DND-41 (cell line): ENCODE data around the gene DYSF.

Experiments
- EZH2 ChIP-seq: IDR thresholded peaks from 3 replicates; pipeline ENCODE4 v1.6.1; 2012; ENCODE audit warnings: borderline replicate concordance, low read depth, mild to moderate bottlenecking, moderate library complexity, low read length, inconsistent platforms; ENCODE audit not compliant: severe bottlenecking
- TF ChIP-seq, protein P1 (sequence below): IDR thresholded peaks from 2 replicates; pipeline ENCODE4 v1.5.1; 2012; ENCODE audit warnings: borderline replicate concordance, low read length, moderate library complexity, mild to moderate bottlenecking; ENCODE audit not compliant: poor library complexity, severe bottlenecking; ENCODE audit errors: extremely low read depth

DNA sequence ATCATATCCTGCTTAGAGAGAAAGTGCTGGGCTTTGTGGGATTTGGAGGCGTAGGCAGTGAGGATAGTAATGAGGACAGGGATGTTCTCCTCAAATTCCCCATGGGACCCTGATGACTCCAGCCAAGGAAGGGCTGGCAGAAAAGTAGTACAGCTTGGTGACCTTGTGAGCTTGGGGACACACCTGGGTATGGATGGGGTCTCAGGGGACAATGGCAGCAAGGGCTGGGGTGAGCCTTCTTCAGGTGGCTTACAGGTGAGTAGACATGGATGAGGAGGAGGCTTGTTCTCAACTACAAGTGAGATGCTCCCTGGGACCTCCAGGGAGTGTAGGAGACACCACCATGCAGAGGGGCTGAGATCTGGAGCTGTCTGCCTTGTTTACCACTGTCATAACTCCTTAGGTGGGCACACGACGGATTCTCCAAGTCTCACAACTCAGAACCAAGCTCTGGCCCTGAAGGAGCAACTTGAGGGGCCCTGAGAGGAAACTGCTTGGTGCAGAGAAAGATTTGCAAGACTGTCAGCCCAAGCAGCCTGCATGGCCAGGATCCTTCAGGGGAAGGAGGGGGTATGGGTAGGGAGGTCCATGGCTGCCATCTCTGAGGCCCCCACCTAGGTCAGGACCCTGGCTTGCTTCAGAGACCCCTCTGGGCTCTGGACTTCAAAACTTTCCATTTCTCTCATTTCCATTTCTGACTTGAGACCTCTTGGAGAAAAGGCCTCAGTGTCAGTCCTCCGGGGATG lies 262.8 kb downstream of the DYSF start:
- no peak for TF ChIP-seq EZH2
- TF ChIP-seq, protein P1, sequence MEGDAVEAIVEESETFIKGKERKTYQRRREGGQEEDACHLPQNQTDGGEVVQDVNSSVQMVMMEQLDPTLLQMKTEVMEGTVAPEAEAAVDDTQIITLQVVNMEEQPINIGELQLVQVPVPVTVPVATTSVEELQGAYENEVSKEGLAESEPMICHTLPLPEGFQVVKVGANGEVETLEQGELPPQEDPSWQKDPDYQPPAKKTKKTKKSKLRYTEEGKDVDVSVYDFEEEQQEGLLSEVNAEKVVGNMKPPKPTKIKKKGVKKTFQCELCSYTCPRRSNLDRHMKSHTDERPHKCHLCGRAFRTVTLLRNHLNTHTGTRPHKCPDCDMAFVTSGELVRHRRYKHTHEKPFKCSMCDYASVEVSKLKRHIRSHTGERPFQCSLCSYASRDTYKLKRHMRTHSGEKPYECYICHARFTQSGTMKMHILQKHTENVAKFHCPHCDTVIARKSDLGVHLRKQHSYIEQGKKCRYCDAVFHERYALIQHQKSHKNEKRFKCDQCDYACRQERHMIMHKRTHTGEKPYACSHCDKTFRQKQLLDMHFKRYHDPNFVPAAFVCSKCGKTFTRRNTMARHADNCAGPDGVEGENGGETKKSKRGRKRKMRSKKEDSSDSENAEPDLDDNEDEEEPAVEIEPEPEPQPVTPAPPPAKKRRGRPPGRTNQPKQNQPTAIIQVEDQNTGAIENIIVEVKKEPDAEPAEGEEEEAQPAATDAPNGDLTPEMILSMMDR = no peak
